Fibroblast of lung (primary cell): ENCODE measurements around the gene KL. TPM values are rescaled to one million over a fixed set of nuclear protein-coding genes. Genes with fewer than 3 reads are reported as not detected.

Experiments used
- DNase-seq, 2 donors: peaks; one replicate each; pipeline versions ENCODE4 v3.0.0 to v3.0.0-alpha.2; 2010; ENCODE audit warnings: low read depth in 2 of 2
- H2AFZ ChIP-seq: 2 replicates; pipeline ENCODE4 v1.5.1; 2012; ENCODE audit warnings: low read length, control low read depth, inconsistent platforms
- H3K27ac ChIP-seq: 2 replicates; pipeline ENCODE4 v1.5.1; 2011; ENCODE audit warnings: low read length, control low read depth; ENCODE audit not compliant: insufficient read depth
- H3K27me3 ChIP-seq: 2 replicates; pipeline ENCODE4 v1.5.1; 2011; ENCODE audit warnings: mild to moderate bottlenecking, low read length; ENCODE audit not compliant: control insufficient read depth, insufficient read depth
- H3K36me3 ChIP-seq: 2 replicates; pipeline ENCODE4 v1.5.1; 2011; ENCODE audit warnings: low read length; ENCODE audit not compliant: control insufficient read depth, insufficient read depth
- H3K4me1 ChIP-seq: 2 replicates; pipeline ENCODE4 v1.5.1; 2011; ENCODE audit warnings: low read length; ENCODE audit not compliant: control insufficient read depth, insufficient read depth; ENCODE audit errors: extremely low read depth
- H3K4me2 ChIP-seq: 2 replicates; pipeline ENCODE4 v1.5.1; 2011; ENCODE audit warnings: low read length, control low read depth; ENCODE audit not compliant: insufficient read depth; ENCODE audit errors: extremely low read depth
- H3K4me3 ChIP-seq, 4 experiments: fragments of 200-600 bp in 1 of 4; sonication (generic) in 1 of 4; replicated peaks in 1 of 4; 2 replicates each; pipeline ENCODE4 v1.5.1; 2011 to 2016; ENCODE audit warnings: low read length in 4 of 4, low read depth in 3 of 4, mild to moderate bottlenecking in 3 of 4, control low read depth in 2 of 4, inconsistent platforms in 1 of 4, mixed read lengths in 1 of 4; ENCODE audit not compliant: insufficient read depth in 1 of 4; ENCODE audit errors: control extremely low read depth in 1 of 4
- H3K79me2 ChIP-seq: 2 replicates; pipeline ENCODE4 v1.5.1; 2012; ENCODE audit warnings: mild to moderate bottlenecking, low read length, inconsistent platforms; ENCODE audit not compliant: control insufficient read depth, insufficient read depth
- H3K9ac ChIP-seq: 2 replicates; pipeline ENCODE4 v1.5.1; 2011; ENCODE audit warnings: mild to moderate bottlenecking, low read length, control low read depth; ENCODE audit not compliant: insufficient read depth
- H3K9me3 ChIP-seq: 2 replicates; pipeline ENCODE4 v1.5.1; 2012; ENCODE audit warnings: low read depth, low read length; ENCODE audit not compliant: control insufficient read depth, insufficient read depth
- H4K20me1 ChIP-seq: 2 replicates; pipeline ENCODE4 v1.5.1; 2011; ENCODE audit warnings: low read length; ENCODE audit not compliant: control insufficient read depth, insufficient read depth; ENCODE audit errors: extremely low read depth
- EZH2 ChIP-seq: IDR thresholded peaks from 2 replicates; pipeline ENCODE4 v1.5.1; 2012; ENCODE audit warnings: low read length, control low read depth, mild to moderate bottlenecking; ENCODE audit errors: missing control alignments
- polyA plus RNA-seq, 2 donors: library from polyadenylated mRNA; depleted of rRNA in 1 of 2; stranded (reverse) in 1 of 2; unstranded in 1 of 2; fragments of >200 nt; gene quantifications; 2 replicates each; pipeline ENCODE4 v1.2.1, GENCODE V29; 2011 to 2012; ENCODE audit warnings: missing spikeins in 1 of 2
- total RNA-seq: library from RNA; depleted of rRNA; stranded (reverse); fragments of >200 nt; gene quantifications from 2 replicates; pipeline ENCODE4 v1.2.1, GENCODE V29; 2014
- TF ChIP-seq, protein P1 (sequence below), 2 donors: IDR thresholded peaks in 1 of 2; conservative IDR thresholded peaks in 1 of 2; 1 replicate in 1 of 2; 2 replicates in 1 of 2; pipeline ENCODE4 v1.5.1; 2011 to 2012; ENCODE audit warnings: low read length in 2 of 2, control low read depth in 1 of 2, inconsistent platforms in 1 of 2, low read depth in 1 of 2, mild to moderate bottlenecking in 1 of 2

The KL gene
- total and polyA plus RNA-seq, 2 donors (not counting 1 experiment from before 2014, with no cell fraction given), result 0.17 TPM; not detected in 1

DNA sequence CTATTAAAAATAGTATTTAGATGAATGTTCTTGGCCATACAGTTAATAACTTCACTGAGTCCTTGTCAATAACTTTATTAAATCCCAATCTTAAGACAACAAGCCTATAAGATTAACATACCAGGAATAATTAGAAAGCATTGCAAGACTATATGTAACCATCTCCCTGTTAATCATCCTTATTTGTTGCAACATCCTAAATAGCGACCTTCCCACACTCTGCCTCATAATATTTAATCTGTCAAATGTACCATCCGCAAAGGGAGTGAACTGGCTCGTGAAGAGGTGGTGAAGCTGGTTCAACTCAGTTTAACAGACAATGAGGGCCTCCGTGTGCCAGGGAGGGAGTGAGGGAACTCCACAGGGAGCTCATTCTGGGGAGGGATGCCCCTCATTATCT lies 33.9 kb downstream of the KL start:
- DNase-seq, result peak in 1 of 2 donors; percentile 10

DNA sequence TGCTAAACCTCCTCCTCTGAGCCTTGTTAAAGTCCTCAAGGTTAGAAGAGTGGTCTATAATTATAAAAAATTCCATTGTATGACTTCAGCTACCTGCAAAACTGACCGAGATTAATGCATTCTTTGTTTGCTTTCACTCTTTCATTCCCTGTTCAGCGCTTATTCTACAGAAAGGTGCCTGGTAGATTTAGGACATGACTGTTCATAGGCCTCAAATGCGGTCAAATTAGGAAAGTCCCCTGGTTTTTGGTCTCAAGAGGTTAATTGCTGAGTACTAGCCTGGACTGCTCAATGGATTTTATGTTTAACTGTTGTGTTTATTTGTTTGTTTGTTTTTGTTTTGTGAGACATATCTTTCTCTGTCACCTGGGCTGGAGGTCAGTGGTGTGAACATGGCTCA lies 35.4 kb downstream of the KL start:
- Histone ChIP-seq H3K4me2 (no peak overlapping the region), H3K9ac (no peak overlapping the region), H3K4me3 (no peak overlapping the region), H3K27me3 (no peaks in the 10 kb centered on the region), H2AFZ (no peak overlapping the region), H3K9me3 (no peaks in the 10 kb centered on the region), H3K27ac (no peak overlapping the region), H3K36me3 (no peaks in the 10 kb centered on the region), H3K79me2 (no peaks in the 10 kb centered on the region), H3K4me1 (no peaks in the 10 kb centered on the region), H4K20me1 (no peaks in the 10 kb centered on the region)
- no peak for DNase-seq
- TF ChIP-seq, protein P1, sequence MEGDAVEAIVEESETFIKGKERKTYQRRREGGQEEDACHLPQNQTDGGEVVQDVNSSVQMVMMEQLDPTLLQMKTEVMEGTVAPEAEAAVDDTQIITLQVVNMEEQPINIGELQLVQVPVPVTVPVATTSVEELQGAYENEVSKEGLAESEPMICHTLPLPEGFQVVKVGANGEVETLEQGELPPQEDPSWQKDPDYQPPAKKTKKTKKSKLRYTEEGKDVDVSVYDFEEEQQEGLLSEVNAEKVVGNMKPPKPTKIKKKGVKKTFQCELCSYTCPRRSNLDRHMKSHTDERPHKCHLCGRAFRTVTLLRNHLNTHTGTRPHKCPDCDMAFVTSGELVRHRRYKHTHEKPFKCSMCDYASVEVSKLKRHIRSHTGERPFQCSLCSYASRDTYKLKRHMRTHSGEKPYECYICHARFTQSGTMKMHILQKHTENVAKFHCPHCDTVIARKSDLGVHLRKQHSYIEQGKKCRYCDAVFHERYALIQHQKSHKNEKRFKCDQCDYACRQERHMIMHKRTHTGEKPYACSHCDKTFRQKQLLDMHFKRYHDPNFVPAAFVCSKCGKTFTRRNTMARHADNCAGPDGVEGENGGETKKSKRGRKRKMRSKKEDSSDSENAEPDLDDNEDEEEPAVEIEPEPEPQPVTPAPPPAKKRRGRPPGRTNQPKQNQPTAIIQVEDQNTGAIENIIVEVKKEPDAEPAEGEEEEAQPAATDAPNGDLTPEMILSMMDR (conservative IDR thresholded peaks at IDR 0.05 in 1 of 2, IDR thresholded peaks at IDR 0.05 in 1 of 2; ENCODE audit: low read depth in 1 of 2, low read length in 2 of 2), result no peak
- no peak for TF ChIP-seq EZH2

More for the DNA sequence above, 33.9 kb downstream of the KL start:
- no peaks in the 10 kb centered on the region for H3K79me2 ChIP-seq
- no peak overlapping the region for H3K4me2 ChIP-seq
- no peak overlapping the region for H3K4me3 ChIP-seq
- no peak overlapping the region for H3K9ac ChIP-seq
- no peak overlapping the region for H2AFZ ChIP-seq
- H3K27ac ChIP-seq, result no peak overlapping the region
- no peaks in the 10 kb centered on the region for H3K4me1 ChIP-seq
- H3K36me3 ChIP-seq, result no peaks in the 10 kb centered on the region
- no peak for TF ChIP-seq EZH2
- TF ChIP-seq, protein P1 (conservative IDR thresholded peaks at IDR 0.05 in 1 of 2, IDR thresholded peaks at IDR 0.05 in 1 of 2; ENCODE audit: low read depth in 1 of 2, low read length in 2 of 2), result no peak
- no peaks in the 10 kb centered on the region for H3K27me3 ChIP-seq
- no peaks in the 10 kb centered on the region for H3K9me3 ChIP-seq
- H4K20me1 ChIP-seq, result no peaks in the 10 kb centered on the region

- no peaks in the 10 kb centered on the region for H4K20me1 ChIP-seq
- no peaks in the 10 kb centered on the region for H3K36me3 ChIP-seq
- no peaks in the 10 kb centered on the region for H3K27me3 ChIP-seq
- H3K79me2 ChIP-seq, result no peaks in the 10 kb centered on the region
- H3K4me1 ChIP-seq, result no peaks in the 10 kb centered on the region
- no peak overlapping the region for H3K9ac ChIP-seq
- peak overlapping the region; percentile 53 for H2AFZ ChIP-seq
- TF ChIP-seq, protein P1 (conservative IDR thresholded peaks at IDR 0.05 in 1 of 2, IDR thresholded peaks at IDR 0.05 in 1 of 2; ENCODE audit: low read depth in 1 of 2, low read length in 2 of 2), result no peak
- no peak for TF ChIP-seq EZH2
- H3K27ac ChIP-seq, result no peak overlapping the region
- no peak overlapping the region for H3K4me3 ChIP-seq
- no peaks in the 10 kb centered on the region for H3K9me3 ChIP-seq
- H3K4me2 ChIP-seq, result peak overlapping the region; percentile 79
- DNase-seq, result peak; percentile 23 to 83
Observed at GRCh38 chr13:33052506-33053280, 36.5 kb downstream of the KL start.
